GM18520 (cell line): ENCODE measurements around the gene ATP6V1C2.

Source experiments
- ATAC-seq: cut with Tn5 transposase; IDR thresholded peaks from one replicate; pipeline ENCODE4 v1.9.1; 2021; ENCODE audit not compliant: unreplicated experiment

ATP6V1C2 gene

DNA sequence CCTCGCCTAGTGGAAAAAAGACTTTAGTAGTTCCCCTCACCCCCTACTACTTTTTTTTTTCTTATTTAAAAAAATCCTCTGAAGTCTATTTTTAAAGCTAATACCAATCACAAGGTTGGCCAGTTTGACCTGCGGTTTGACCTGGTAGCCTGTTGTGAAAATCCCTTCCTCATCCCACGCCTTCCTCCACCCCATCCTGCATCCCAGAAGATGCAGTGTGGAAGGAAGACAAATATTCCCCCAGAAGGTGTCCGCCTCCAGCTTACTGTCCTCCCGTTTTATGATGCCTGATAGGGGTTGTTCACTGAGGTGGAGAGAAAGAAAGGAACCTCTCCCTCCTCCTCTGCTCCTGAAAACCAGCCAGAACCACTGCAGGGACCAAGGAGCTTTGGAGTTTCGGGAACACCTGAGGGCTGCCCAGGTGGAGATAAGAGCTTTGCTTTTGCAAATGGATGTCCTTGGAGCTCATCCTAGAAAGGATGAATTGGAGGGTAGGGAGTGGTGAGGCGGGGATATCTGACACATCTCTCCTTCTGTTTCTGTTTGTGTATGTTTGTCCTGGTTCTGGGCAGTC is 909 bp downstream of the ATP6V1C2 start:
- no peak for ATAC-seq

DNA sequence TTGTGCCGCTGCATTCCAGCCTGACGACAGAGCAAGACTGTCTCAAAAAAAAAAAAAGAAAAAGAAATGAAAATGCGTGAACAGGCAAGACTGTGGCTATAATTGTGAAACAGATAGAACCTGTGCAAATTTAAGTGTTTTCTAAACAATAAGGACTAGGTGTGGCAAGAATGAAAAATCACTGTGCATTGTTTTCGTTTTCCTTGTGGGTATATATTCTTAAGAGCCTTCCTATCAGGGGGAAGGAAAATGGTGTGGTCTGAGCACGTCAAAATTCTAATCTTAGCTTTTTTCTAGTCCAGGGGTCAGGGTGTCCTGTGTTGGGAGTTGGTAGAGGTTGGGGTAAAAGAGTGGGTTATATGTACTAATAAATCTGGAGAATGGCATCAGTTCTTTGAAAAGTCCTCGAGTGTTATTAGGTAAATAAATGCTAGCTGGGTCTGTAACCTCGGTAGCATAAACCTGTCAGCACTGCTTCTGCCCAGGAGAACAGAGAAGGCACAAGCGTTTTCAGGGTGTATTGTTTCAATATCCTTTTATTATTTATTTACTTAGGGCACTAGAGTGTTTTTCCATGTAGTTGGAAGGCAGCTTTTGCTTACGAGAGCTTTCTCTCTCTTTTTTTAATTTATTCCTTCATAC is 11.6 kb downstream of the ATP6V1C2 start:
- ATAC-seq = no peak

- no peak for ATAC-seq
Measured at GRCh38 chr2:10733566-10733925, 12.1 kb downstream of the ATP6V1C2 start.

DNA sequence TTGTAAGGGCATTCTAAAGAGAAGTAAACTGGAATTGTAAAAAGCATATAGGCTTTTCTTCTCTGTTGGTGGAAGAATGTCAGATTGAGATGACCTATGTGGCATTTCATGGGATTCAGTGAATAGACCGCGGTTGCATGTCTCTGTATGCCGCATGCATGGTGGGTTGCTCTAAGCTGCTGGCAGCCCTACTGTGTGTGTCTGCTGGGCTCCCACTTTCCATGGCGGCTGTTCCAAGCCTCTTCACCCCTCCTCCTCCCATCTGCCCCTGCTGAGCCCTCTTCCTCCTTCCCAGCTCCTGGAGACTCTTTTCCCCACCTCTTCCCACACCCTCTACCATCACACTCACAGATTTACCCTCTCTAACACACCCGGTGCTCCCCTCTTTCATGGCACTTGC is 12.6 kb downstream of the ATP6V1C2 start:
- ATAC-seq = no peak

- ATAC-seq = no peak
Measured at GRCh38 chr2:10738192-10738591, 16.8 kb downstream of the ATP6V1C2 start.

- ATAC-seq = no peak
Measured at GRCh38 chr2:10740226-10740625, 18.8 kb downstream of the ATP6V1C2 start.

- ATAC-seq = no peak
Measured at GRCh38 chr2:10741139-10741538, 19.7 kb downstream of the ATP6V1C2 start.

- ATAC-seq = no peak
Measured at GRCh38 chr2:10742666-10743065, 21.2 kb downstream of the ATP6V1C2 start.

- no peak for ATAC-seq
Measured at GRCh38 chr2:10750610-10751009, 29.2 kb downstream of the ATP6V1C2 start.

GRCh38 chr2:10752236-10752635 is 30.8 kb downstream of the ATP6V1C2 start:
- ATAC-seq = no peak

- no peak for ATAC-seq
Measured at GRCh38 chr2:10753156-10753555, 31.7 kb downstream of the ATP6V1C2 start.

GRCh38 chr2:10753876-10754275 is 32.4 kb downstream of the ATP6V1C2 start:
- ATAC-seq = no peak

DNA sequence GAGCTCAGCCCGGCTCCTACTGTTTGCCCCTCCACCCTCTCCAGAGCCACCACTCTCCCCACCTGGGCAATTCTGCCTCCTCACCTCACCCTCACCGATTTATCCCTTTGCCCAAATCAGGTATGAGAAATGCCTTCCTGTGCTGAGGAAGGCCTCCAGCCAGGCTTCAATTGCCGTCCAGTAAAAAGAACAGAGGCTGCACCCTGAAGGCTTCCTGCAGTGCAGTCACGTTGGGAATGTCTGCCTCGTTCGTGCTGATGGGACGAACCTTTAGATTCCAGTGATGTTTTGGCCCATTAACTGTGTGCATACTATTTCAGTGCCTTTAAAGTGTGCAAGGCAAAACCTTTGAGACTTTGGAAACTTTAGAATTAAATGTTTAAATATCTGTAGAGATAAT is 34.2 kb downstream of the ATP6V1C2 start:
- ATAC-seq = no peak

DNA sequence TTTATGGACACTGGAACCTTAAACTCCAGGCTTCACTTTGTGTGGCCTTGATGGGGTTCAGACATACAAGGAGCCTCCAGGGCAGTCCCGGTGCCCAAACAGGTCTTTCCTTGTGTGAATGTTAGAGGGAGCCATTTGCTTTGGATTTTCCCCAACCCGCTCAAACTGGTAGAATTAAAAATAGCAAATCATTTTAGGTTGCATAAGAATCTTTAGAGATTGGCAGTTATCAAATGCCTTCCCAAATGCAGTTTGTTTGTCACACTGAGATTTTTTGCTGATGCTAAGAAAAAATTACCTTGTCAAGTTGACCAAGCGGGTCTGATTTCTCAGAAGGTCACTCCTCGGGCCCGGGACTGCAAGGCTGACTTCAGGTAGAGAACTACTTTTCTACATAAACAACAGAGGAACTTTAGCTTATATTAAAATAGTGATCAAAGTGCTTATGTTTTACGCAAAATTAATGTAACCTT is 36.4 kb downstream of the ATP6V1C2 start:
- ATAC-seq = no peak

DNA sequence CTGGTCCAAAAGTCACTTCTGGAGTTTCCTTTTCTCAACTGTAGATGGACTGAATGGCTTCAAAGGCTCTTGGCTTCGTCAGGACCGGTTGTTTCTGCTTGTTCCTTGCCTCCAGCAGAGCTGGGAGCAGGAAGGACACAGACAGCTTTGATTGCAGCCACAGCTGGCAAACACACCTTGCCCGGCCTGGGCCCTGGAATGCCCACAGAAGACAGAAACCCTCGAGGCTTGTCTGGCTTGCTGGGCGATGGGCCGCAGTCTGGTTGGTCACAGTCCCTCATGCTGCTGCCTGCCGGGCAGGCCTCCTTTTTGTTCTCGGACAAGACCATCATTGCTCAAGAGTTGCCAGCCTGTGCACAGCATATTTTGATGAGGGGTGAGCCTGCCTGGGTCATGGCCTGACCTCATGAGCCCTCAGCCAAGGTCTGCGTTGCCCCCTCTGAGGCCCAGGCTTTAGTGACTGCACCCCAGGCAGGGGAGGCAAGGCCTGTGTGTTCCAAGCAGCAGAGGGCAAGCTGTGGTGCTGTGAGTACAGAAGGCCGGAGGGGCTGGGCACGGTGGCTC is 37.8 kb downstream of the ATP6V1C2 start:
- ATAC-seq = no peak

DNA sequence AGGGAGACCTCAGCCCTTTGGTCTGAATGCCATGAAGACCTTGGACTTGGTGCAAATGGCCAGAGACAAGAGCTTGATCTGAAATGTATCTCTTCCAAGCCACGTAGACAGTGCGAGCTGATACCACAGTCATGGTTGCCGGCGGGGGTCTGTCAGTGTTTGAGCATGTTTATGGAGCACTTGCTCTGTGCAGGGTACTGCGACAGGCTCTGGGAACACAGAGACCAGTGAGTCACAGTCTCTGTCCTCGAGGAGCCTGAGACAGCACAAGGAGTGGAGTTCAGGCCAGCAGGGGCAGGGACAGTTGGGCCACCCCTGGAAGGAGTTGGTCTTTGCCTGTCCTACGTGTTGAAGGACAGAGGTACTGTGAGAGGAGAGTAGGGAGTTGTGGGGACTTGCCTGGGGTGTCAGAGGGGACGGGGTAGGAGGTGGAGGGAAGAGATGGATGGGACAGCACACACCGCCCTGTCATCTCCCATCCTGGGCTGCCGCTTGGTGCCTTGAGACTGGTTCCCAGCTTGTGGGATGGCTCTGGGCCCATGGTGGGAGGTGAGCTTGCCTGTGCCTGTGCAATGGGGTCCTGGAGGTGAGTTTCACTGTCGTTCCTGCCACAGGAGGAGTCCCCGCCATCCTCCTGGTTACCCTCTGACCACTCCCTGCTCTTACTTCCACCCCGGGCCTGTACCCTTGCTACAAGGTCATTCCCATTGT is 39.5 kb downstream of the ATP6V1C2 start:
- no peak for ATAC-seq

DNA sequence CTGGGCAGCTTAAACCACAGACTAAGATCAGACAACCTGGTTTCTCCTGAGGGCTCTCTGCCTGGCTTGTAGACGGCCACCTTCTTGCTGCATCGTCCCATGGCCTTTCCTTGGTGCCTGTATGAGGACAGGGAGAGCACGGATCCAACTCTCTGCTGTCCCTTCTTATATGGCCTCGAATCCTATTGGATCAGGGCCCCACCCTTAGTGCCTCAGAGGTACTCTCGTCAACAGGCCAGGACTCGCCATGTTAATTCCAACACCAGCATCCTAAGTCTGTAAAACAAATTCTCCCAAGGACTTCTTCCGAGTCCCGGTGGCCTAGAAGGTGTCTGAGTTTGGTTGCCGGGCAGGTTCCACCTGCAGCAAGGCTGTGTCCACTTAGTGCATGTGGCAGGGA is 40.2 kb downstream of the ATP6V1C2 start:
- ATAC-seq = no peak

- no peak for ATAC-seq
Measured at GRCh38 chr2:10762651-10763460, 41.4 kb downstream of the ATP6V1C2 start.

DNA sequence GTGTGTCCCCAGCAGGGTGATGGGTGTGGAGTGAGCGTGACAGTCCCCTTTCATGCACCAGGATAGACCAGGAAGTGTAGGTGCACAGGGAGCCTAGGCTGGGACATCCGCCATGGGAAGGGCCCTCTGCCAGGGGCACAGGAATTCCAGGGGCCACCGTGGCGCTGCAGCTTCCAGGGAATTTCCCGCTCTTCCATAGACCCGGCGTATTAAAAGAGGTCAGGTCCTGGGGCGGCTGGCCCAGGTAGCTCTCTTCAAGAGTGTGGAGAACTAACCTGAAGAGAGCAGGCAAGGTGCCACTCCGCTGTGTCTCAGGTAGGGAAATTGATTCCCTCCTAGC is 42.0 kb downstream of the ATP6V1C2 start:
- ATAC-seq = no peak

- no peak for ATAC-seq
Measured at GRCh38 chr2:10764096-10764785, 42.8 kb downstream of the ATP6V1C2 start.

- ATAC-seq = no peak
Measured at GRCh38 chr2:10764896-10765295, 43.5 kb downstream of the ATP6V1C2 start.
